ENCODE results near the gene IFNL2. TPM values are rescaled to one million over a fixed set of nuclear protein-coding genes. Genes with fewer than 3 reads are reported as not detected.
"Not testable (repeated sequence)": the region's sequence is repeated elsewhere in the genome, so short reads cannot be mapped to it uniquely, and the experiment has no call there.

The IFNL2 gene
- polyA plus RNA-seq, 3 donors from 2014 or later, result not detected

- H3K9me3 Mint-ChIP-seq, result no peaks in the 10 kb centered on the region
- H3K4me1 Mint-ChIP-seq, result peaks cover 7 to 16% of the 10 kb centered on the region in 2 donors
- H3K27me3 Mint-ChIP-seq (ENCODE audit: low read depth in 3 of 3), result peaks cover 13 to 22% (median 16%) of the 10 kb centered on the region in 3 donors
- H3K4me3 Mint-ChIP-seq, result peak overlapping the region; percentile 10 to 75 (median 28)
- no peak for DNase-seq
- no peak overlapping the region for H3K27ac Mint-ChIP-seq
- peaks cover 0 to 3% (median 0%) of the 10 kb centered on the region in 3 donors for H3K36me3 Mint-ChIP-seq
Observed at GRCh38 chr19:39263912-39264305, 4.3 kb upstream of the IFNL2 start.

DNA sequence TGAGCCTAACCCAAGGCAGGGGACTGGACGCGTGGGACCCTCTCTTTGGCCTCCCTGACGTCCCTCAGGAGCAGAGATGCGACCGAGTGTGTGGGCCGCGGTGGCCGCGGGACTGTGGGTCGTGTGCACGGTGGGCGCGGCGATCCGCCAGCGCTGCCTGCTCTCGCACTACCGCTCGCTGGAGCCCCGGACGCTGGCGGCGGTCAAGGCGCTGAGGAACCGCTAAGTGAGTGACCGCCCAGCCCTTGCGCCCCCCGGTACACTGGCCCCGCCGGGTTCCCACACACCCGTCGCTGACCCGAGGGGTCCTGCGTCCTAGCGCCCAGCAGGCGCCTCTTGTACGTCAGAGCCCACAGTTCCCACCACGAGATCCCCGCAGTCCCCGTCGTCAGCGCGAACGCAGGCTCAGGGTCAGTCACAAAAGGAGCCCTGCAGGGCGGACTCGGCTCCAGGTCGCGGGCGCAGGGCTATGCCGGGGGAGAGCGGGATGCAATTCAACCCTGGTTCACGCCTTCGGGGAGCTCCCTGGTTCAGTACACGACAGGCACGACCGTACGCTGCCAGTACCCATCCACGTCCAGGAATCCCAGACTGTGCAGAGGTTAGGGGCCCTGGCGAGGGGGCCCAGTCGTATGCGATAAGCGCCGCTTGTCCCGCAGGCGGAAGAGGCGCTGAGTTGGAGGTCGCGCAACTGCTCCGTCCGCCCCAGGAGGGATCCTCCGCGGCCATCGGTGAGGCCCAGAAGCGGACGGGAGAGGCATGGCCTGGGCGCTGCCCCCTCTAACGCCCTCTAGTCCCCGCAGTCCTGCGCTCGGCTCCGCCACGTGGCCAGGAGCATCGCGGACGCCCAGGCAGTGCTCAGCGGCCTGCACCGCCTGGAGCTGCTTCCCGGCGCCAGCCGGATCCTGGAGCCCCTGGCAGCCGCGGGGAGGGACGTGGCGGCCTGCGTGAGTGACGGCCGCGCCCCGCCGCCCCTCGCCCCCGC is 3.6 kb upstream of the IFNL2 start:
- H3K27me3 Mint-ChIP-seq (ENCODE audit: low read depth in 3 of 3), result peaks cover 13 to 24% (median 16%) of the 10 kb centered on the region in 3 donors
- DNase-seq, result peak in 1 of 3 donors; percentile 9
- peaks cover 7 to 16% of the 10 kb centered on the region in 2 donors for H3K4me1 Mint-ChIP-seq
- H3K27ac Mint-ChIP-seq, result no peak overlapping the region
- H3K36me3 Mint-ChIP-seq, result peaks cover 0 to 3% (median 0%) of the 10 kb centered on the region in 3 donors
- no peaks in the 10 kb centered on the region for H3K9me3 Mint-ChIP-seq
- peak overlapping the region; percentile 25 to 53 (median 50) for H3K4me3 Mint-ChIP-seq

DNA sequence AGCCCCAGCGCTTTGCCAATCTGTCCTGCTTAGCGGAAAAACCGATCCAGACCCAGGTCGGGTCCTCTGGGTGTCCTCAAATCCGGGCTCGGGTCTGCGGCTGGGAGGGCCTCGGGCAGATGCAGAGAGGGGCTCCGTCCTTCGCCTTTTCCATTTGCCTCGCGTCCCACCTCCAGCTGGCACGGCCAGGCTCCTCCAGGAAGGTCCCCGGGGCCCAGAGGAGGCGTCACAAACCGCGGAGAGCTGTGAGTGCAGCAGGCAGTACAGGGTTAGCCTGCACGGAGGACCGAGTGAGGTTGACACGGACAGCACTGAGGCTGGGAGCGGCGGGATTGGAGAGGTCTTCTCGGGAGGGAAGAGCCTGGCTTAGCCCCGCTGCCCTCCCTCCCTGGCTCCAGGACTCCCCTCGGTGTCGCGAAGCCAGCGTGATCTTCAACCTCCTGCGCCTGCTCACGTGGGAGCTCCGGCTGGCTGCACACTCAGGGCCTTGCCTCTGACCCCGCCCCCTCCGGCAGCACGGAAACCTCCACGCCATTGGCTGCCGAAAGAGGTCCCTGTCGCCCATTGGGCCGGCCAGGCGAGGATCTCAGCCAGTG is 2.8 kb upstream of the IFNL2 start:
- peaks cover 16 to 24% (median 16%) of the 10 kb centered on the region in 3 donors for H3K27me3 Mint-ChIP-seq (ENCODE audit: low read depth in 3 of 3)
- peaks cover 0 to 3% (median 0%) of the 10 kb centered on the region in 3 donors for H3K36me3 Mint-ChIP-seq
- H3K9me3 Mint-ChIP-seq, result no peaks in the 10 kb centered on the region
- DNase-seq, result no peak
- H3K27ac Mint-ChIP-seq, result no peak overlapping the region
- peaks cover 7 to 16% of the 10 kb centered on the region in 2 donors for H3K4me1 Mint-ChIP-seq
- H3K4me3 Mint-ChIP-seq, result peak overlapping the region in 1 of 5 donors; percentile 24

GRCh38 chr19:39268531-39269223 is 481 bp downstream of the IFNL2 start:
- not testable (repeated sequence) for H3K4me3 Mint-ChIP-seq, H3K9me3 Mint-ChIP-seq, DNase-seq, H3K36me3 Mint-ChIP-seq
- peak overlapping the region in 1 of 6 donors; percentile 9 for H3K27ac Mint-ChIP-seq
- H3K27me3 Mint-ChIP-seq (ENCODE audit: low read depth in 3 of 3), result peaks cover 6 to 15% (median 10%) of the 10 kb centered on the region in 3 donors
- H3K4me1 Mint-ChIP-seq, result peaks cover 2 to 14% of the 10 kb centered on the region in 2 donors

GRCh38 chr19:39269369-39269768 is 1.2 kb downstream of the IFNL2 start:
- H3K36me3 Mint-ChIP-seq; H3K27ac Mint-ChIP-seq; DNase-seq; H3K4me3 Mint-ChIP-seq; H3K27me3 Mint-ChIP-seq (ENCODE audit: low read depth in 3 of 3); H3K9me3 Mint-ChIP-seq; H3K4me1 Mint-ChIP-seq: not testable (repeated sequence)

- no peak for DNase-seq
- H3K4me1 Mint-ChIP-seq, result peaks cover 0 to 3% of the 10 kb centered on the region in 2 donors
- H3K9me3 Mint-ChIP-seq, result no peaks in the 10 kb centered on the region
- H3K36me3 Mint-ChIP-seq, result peaks cover 0 to 4% (median 0%) of the 10 kb centered on the region in 3 donors
- peaks cover 0 to 8% (median 5%) of the 10 kb centered on the region in 3 donors for H3K27me3 Mint-ChIP-seq (ENCODE audit: low read depth in 3 of 3)
- H3K27ac Mint-ChIP-seq, result no peak overlapping the region
- no peak overlapping the region for H3K4me3 Mint-ChIP-seq
Observed at GRCh38 chr19:39270036-39270871, 2.1 kb downstream of the IFNL2 start.

- not testable (repeated sequence) for H3K4me1 Mint-ChIP-seq; H3K9me3 Mint-ChIP-seq; H3K4me3 Mint-ChIP-seq; H3K36me3 Mint-ChIP-seq; DNase-seq; H3K27me3 Mint-ChIP-seq (ENCODE audit: low read depth in 3 of 3)
- peak overlapping the region in 1 of 6 donors; percentile 5 for H3K27ac Mint-ChIP-seq
Observed at GRCh38 chr19:39273859-39274258, 5.7 kb downstream of the IFNL2 start.

DNA sequence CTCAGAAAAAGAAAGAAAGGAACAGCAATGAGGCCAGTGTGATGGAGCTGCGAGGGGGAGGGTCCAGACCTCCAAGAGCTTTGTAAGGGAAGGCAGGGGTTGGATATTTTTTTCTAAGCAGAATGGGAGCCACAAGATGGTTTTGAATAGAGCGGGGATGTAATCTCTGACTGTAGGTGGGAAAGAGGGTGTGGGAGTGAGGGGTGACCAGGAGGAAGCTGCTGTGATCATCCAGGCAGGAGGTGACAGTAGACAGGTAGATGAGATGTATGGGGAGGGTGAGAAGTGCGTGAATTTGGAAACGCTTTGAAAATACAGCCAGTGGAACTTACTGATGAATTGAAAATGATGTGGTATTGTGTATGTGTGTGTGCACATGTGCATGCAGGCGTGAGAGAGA is 7.4 kb downstream of the IFNL2 start:
- no peak overlapping the region for H3K4me3 Mint-ChIP-seq
- peaks cover 2 to 3% (median 2%) of the 10 kb centered on the region in 3 donors for H3K27me3 Mint-ChIP-seq (ENCODE audit: low read depth in 3 of 3)
- no peak overlapping the region for H3K27ac Mint-ChIP-seq
- DNase-seq, result no peak
- peaks cover 0 to 3% (median 3%) of the 10 kb centered on the region in 3 donors for H3K36me3 Mint-ChIP-seq
- no peaks in the 10 kb centered on the region for H3K4me1 Mint-ChIP-seq
- no peaks in the 10 kb centered on the region for H3K9me3 Mint-ChIP-seq

- Mint-ChIP-seq H3K4me1 (no peaks in the 10 kb centered on the region), H3K27ac (no peak overlapping the region), H3K27me3 (ENCODE audit: low read depth in 3 of 3) (peaks cover 0 to 3% (median 2%) of the 10 kb centered on the region in 3 donors)
Observed at GRCh38 chr19:39276740-39277139, 8.5 kb downstream of the IFNL2 start.

GRCh38 chr19:39277598-39277997 is 9.4 kb downstream of the IFNL2 start:
- Mint-ChIP-seq H3K4me3 (no peak overlapping the region), H3K27me3 (ENCODE audit: low read depth in 3 of 3) (peaks cover 0 to 3% (median 0%) of the 10 kb centered on the region in 3 donors), H3K36me3 (peaks cover 0 to 3% (median 0%) of the 10 kb centered on the region in 3 donors), H3K27ac (no peak overlapping the region), H3K4me1 (no peaks in the 10 kb centered on the region), H3K9me3 (no peaks in the 10 kb centered on the region)
- DNase-seq, result no peak

More at GRCh38 chr19:39276740-39277139, 8.5 kb downstream of the IFNL2 start:
- no peak overlapping the region for H3K4me3 Mint-ChIP-seq
- no peak for DNase-seq
- H3K9me3 Mint-ChIP-seq, result no peaks in the 10 kb centered on the region
- peaks cover 0 to 3% (median 0%) of the 10 kb centered on the region in 3 donors for H3K36me3 Mint-ChIP-seq

DNA sequence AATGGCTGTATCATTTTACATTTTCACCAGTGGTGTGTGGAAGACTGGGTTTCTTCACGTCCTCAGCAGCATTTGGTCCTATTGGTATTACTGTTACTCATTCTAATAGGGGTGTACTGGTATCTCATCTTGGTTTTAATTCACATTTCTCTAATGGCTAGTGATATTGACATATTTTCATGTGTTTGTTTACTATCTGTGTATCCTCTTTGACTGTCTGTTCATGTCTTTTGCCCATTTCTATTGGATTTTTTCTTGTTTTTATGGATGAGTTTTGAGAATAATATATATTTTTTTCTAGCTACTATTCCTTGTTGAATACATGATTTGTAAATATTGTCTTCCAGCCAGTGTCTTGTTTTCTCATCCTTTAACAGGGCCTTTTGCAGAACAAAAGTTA is 13.8 kb downstream of the IFNL2 start:
- DNase-seq, result no peak
- no peaks in the 10 kb centered on the region for H3K4me1 Mint-ChIP-seq
- H3K36me3 Mint-ChIP-seq, result peaks cover 0 to 3% (median 3%) of the 10 kb centered on the region in 3 donors
- no peak overlapping the region for H3K27ac Mint-ChIP-seq
- H3K27me3 Mint-ChIP-seq (ENCODE audit: low read depth in 3 of 3), result peaks cover 0 to 3% (median 0%) of the 10 kb centered on the region in 3 donors
- no peaks in the 10 kb centered on the region for H3K9me3 Mint-ChIP-seq
- H3K4me3 Mint-ChIP-seq, result no peak overlapping the region

DNA sequence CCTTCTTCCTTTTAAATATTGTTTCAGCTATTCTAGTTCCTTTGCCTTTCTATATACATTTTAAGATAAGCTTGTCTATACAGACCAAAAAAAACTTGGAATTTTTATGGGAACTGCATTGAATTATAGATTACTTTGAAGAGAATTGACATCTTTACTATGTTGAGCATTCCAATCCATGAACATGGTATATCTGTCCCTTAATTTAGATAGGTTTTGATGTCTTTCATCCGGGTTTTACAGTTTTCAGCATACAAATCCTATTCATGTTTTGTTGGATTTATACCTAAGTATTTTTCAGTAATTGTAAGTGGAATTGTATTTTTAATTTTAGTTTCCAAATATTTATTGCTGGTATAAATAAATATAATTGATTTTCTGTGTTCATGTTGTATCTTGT is 15.8 kb downstream of the IFNL2 start:
- no peak overlapping the region for H3K4me3 Mint-ChIP-seq
- no peak overlapping the region for H3K27ac Mint-ChIP-seq
- peaks cover 0 to 2% (median 0%) of the 10 kb centered on the region in 3 donors for H3K27me3 Mint-ChIP-seq (ENCODE audit: low read depth in 3 of 3)
- peaks cover 3 to 10% (median 4%) of the 10 kb centered on the region in 3 donors for H3K36me3 Mint-ChIP-seq
- no peaks in the 10 kb centered on the region for H3K9me3 Mint-ChIP-seq
- DNase-seq, result no peak
- H3K4me1 Mint-ChIP-seq, result no peaks in the 10 kb centered on the region

DNA sequence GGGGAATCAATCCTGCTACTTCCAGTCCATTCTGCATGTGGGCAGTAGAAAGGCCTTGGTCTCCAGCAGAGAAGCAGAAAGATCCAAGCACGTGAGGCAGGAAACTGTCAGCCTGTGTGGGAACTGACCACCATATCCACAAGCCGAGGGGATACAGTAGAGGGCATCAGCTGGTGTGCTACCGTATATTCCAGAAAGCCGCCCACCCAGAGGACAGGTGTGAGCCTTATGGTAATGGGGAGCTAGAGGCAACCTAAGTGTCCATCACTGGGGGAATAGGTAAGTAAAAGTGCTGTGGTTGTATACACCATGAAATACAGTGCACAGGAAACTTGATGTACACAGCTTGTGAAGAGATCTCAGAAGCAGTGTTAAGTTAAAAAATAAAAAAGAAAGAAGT is 25.2 kb downstream of the IFNL2 start:
- Mint-ChIP-seq H3K4me3 (no peak overlapping the region), H3K4me1 (peaks cover 28 to 31% of the 10 kb centered on the region in 2 donors), H3K27ac (no peak overlapping the region), H3K27me3 (ENCODE audit: low read depth in 3 of 3) (peaks cover 9 to 13% (median 10%) of the 10 kb centered on the region in 3 donors), H3K9me3 (no peaks in the 10 kb centered on the region), H3K36me3 (peaks cover 0 to 4% (median 0%) of the 10 kb centered on the region in 3 donors)
- no peak for DNase-seq

All from immature natural killer cell (primary cell).